HG03558 (cell line): ENCODE measurements around the gene MAPKAPK2.
A peak's percentile ranks its signal among the peaks of the same experiment; 100 is the strongest.

ENCODE experiments used
- ATAC-seq: cut with Tn5 transposase; IDR thresholded peaks from one replicate; pipeline ENCODE4 v1.9.1; 2021; ENCODE audit warnings: moderate number of reproducible peaks; ENCODE audit not compliant: unreplicated experiment; ENCODE audit errors: extremely low read depth

Gene MAPKAPK2

GRCh38 chr1:206658981-206659273 lies 25.8 kb upstream of the MAPKAPK2 start:
- no peak for ATAC-seq

- no peak for ATAC-seq
Observed at GRCh38 chr1:206660136-206660535, 24.6 kb upstream of the MAPKAPK2 start.

GRCh38 chr1:206661161-206661820 lies 23.4 kb upstream of the MAPKAPK2 start:
- ATAC-seq: no peak

GRCh38 chr1:206662396-206663092 lies 22.2 kb upstream of the MAPKAPK2 start:
- ATAC-seq: no peak

- no peak for ATAC-seq
Observed at GRCh38 chr1:206663362-206663761, 21.3 kb upstream of the MAPKAPK2 start.

- no peak for ATAC-seq
Observed at GRCh38 chr1:206663832-206664652, 20.7 kb upstream of the MAPKAPK2 start.

GRCh38 chr1:206664740-206665139 lies 20.0 kb upstream of the MAPKAPK2 start:
- no peak for ATAC-seq

- no peak for ATAC-seq
Observed at GRCh38 chr1:206666031-206666561, 18.6 kb upstream of the MAPKAPK2 start.

GRCh38 chr1:206666954-206667665 lies 17.6 kb upstream of the MAPKAPK2 start:
- ATAC-seq: no peak

- ATAC-seq: no peak
Observed at GRCh38 chr1:206668351-206668750, 16.4 kb upstream of the MAPKAPK2 start.

GRCh38 chr1:206668874-206669410 lies 15.8 kb upstream of the MAPKAPK2 start:
- no peak for ATAC-seq

- ATAC-seq: no peak
Observed at GRCh38 chr1:206672011-206672688, 12.6 kb upstream of the MAPKAPK2 start.

- ATAC-seq: no peak
Observed at GRCh38 chr1:206672844-206673758, 11.6 kb upstream of the MAPKAPK2 start.

GRCh38 chr1:206674236-206674635 lies 10.5 kb upstream of the MAPKAPK2 start:
- ATAC-seq: no peak

GRCh38 chr1:206674745-206675175 lies 9.9 kb upstream of the MAPKAPK2 start:
- ATAC-seq: no peak

GRCh38 chr1:206676499-206676898 lies 8.2 kb upstream of the MAPKAPK2 start:
- no peak for ATAC-seq

- no peak for ATAC-seq
Observed at GRCh38 chr1:206678490-206678889, 6.2 kb upstream of the MAPKAPK2 start.

GRCh38 chr1:206679738-206680211 lies 4.9 kb upstream of the MAPKAPK2 start:
- ATAC-seq: peak; percentile 65
